HG02938 (cell line): Measurements from ENCODE around the gene WDFY3.
"Not testable (repeated sequence)": the region's sequence is repeated elsewhere in the genome, so short reads cannot be mapped to it uniquely, and the experiment has no call there.

ENCODE experiments used
- ATAC-seq: cut with Tn5 transposase; IDR thresholded peaks from one replicate; pipeline ENCODE4 v1.9.1; 2021; ENCODE audit warnings: mild to moderate bottlenecking, moderate library complexity; ENCODE audit not compliant: unreplicated experiment

Gene WDFY3

DNA sequence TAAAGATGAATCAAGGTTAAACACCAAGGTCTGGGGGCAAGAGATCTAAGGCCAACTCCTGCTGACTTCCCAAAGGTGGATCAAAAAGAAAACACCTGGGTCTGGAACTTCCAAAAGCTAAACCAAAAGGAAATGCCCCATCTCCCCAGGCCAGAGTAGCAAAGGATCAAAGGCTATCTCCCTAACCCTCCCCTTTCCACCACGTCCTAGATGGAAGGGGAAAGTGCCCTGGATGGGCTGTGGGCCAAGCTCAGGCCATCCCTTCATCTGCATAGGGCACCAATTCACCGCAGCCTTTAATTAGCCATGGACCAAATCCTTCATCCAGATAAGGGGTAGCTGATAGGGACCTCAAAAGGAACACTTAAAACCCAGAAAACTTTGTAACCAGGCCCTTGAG lies 100.2 kb downstream of the WDFY3 start:
- no peak for ATAC-seq

- ATAC-seq, result no peak
Observed at GRCh38 chr4:84865600-84865999, 100.9 kb downstream of the WDFY3 start.

GRCh38 chr4:84862064-84862463 lies 104.4 kb downstream of the WDFY3 start:
- ATAC-seq, result no peak

GRCh38 chr4:84857296-84857695 lies 109.2 kb downstream of the WDFY3 start:
- ATAC-seq, result no peak

DNA sequence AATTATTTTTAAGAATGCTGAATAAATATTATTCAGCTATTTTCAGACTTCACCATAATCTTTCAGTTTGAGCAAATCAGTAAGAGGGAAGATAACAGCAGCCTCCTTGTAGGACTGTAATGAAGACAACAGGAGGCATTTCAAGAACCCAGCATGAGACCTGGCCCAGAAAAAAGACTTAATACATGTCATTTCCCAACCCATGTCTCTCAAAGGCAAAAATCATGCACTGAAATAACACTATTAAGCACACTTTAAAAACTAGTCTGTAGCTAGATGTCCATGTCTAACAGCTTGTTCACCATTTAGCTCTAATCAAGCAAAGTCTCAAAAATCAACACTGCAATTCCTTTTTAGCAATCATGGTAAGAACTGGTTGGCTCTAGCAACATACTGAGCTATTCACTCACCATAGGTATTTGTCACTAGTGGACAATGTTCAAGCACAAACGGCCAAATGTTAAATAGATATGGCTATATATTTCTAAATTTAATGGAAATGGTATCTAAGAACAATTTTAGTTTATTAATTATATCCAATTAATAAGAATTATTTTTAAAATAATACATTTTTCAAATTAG lies 109.9 kb downstream of the WDFY3 start:
- ATAC-seq, result no peak

DNA sequence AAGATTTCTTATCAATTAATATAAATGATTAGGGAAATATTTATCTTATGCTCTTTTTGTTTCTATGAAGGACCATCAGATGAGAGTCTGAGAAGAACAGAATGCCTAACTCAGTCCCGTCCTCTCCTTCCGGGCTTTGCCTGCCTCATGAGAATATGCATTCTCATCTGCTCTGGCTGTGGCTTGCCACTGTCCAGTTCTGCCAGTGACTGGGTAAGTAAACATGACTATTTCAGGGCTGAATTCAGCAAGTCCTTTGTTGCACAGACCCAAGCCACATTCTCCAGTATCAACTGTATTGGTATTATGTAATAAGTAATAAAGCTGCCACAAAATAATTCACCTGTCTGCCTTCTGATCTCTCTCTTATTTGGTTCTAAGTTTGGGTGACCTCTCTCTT lies 110.7 kb downstream of the WDFY3 start:
- no peak for ATAC-seq

DNA sequence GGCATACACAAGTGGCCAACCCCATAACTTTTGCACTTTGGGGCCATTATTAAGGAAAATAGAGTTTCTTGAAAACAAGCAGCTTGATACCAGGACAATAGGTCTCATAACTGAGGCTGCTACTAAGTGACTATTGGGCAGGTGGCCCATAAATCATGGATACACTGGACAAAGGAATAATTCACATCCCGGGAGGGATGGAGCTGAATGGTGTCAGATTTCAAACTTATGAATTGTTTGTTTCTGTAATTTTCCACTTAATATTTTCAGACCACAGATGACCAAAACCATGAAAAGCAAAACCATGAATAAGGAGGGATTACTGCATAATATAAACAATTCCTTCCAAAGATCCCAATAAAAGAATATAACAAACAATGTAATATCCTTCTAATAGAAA lies 114.4 kb downstream of the WDFY3 start:
- ATAC-seq, result no peak

DNA sequence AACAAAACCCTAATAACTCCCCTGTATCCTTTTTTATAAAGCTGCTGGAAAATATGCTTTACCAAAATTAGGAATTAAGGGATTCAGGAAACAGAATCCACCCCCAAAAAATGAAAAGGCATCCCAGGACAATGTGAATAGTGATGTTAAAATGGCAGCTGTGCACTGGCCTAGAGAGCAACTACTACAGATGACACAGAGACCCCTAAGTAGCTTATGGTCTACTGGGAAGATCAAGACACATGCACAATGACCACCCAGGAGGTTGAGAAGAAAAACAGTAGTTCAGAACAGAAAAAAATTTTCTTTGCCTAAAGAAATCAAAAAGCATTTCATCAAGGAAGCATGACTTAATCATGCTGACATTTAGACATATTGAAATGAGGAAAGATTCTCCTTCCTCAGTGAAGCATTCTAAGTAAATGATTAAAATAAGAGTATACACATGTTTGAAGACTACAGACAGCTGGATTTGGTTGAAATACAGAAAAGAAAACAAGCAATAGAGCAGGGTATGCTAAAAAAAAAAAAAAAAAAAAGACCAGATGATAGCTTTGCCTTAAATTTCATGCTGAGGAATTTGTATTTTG lies 117.3 kb downstream of the WDFY3 start:
- no peak for ATAC-seq

DNA sequence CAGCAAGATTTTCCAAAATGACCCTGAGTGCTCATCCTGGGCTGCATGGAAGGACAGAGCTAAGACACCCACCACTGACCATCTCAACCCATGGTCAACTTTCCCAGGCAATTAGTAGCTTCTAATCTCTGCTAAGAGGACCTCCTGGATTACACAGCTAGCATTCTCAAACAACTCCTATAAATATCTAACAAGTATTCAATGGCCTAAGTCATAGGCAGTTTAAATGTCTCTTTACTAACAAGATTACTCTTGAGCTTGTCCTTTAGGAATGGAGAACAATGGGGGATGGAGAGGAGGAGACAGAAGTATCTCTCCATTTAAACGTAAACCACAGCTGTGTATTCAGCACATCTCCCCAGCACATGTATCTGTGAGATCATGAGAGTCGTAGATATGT lies 118.1 kb downstream of the WDFY3 start:
- no peak for ATAC-seq

- no peak for ATAC-seq
Observed at GRCh38 chr4:84847978-84848377, 118.5 kb downstream of the WDFY3 start.

DNA sequence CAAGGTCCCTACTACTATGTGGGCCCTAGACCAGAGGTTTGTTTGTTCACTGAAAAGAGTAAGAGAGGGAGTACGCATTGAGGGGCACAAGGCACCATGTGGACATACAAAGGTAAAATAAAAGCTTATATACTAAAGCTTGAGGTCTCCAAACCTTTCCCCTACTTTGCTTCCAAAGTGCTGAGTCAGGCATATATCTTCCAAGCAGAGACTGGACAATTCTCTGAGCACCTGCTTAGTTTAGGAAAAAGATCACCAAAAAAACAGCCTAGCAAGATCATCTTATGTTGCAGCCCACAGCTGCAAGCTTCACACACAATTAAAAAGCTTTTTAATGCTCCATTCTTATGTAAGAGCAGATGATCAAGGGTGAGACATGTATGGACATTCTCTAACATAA lies 119.5 kb downstream of the WDFY3 start:
- ATAC-seq, result no peak

GRCh38 chr4:84841435-84841834 lies 125.1 kb downstream of the WDFY3 start:
- ATAC-seq, result no peak

GRCh38 chr4:84837751-84838150 lies 128.7 kb downstream of the WDFY3 start:
- ATAC-seq, result no peak

DNA sequence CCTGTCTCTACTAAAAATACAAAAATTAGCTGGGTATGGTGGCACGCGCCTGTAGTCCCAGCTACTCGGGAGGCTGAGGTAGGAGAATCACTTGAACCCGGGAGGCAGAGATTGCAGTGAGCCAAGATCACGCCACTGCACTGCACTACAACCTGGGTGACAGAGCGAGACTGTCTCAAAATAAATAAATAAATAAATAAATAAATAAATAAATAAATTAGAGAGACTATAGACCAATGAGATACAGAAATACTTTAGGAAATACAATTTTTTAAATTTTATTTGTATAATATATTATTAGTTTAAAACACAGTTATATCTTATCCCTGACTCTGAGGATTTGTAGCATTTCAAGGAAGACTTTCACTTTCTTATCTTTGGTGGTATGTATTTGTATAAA lies 136.9 kb downstream of the WDFY3 start:
- not testable (repeated sequence) for ATAC-seq

DNA sequence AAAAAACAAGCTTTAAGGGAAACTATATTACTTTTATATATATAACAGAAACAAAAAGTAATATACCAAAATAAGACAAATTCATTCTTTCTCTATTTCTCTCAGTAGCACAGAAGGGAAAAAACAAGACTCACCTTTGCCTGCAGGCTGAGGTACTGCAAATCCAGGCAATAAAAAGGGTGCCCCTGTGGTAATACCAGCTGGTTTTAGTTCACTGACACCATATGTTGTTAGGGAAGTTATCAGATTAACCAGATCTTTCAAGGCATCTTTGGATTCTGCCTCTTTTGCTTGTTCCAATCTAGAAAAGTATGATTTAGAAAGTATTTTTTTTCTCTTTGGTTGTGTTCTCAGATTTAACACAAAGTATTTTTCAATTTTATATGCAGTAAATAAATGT lies 139.8 kb downstream of the WDFY3 start:
- no peak for ATAC-seq

- no peak for ATAC-seq
Observed at GRCh38 chr4:84825701-84826341, 140.7 kb downstream of the WDFY3 start.

- no peak for ATAC-seq
Observed at GRCh38 chr4:84821064-84821463, 145.4 kb downstream of the WDFY3 start.

GRCh38 chr4:84814094-84814750 lies 152.3 kb downstream of the WDFY3 start:
- ATAC-seq, result no peak

- no peak for ATAC-seq
Observed at GRCh38 chr4:84809946-84810345, 156.5 kb downstream of the WDFY3 start.

- ATAC-seq, result no peak
Observed at GRCh38 chr4:84808332-84808731, 158.2 kb downstream of the WDFY3 start.

DNA sequence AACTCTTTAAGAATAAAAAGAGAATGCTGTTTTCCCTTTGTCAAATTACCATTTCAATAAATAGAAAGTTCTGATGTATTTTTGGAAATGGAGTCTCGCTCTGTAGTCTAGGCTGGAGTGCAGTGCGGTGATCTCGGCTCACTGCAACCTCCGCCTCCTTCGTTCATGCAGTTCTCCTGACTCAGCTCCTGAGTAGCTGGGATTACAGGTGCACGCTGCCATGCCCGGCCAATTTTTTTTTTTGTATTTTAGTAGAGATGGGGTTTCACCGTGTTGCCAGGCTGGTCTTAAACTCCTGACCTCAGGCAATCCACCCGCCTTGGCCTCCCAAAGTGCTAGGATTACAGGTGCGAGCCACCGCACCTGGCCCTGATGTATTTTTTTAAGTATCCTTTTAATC lies 159.9 kb downstream of the WDFY3 start:
- not testable (repeated sequence) for ATAC-seq

GRCh38 chr4:84804136-84804535 lies 162.4 kb downstream of the WDFY3 start:
- ATAC-seq, result no peak
